Measurements from ENCODE around the gene AP2B1. TPM values are rescaled to one million over a fixed set of nuclear protein-coding genes. Genes with fewer than 3 reads are reported as not detected.

AP2B1 gene
- total RNA-seq, 6 experiments from 2014 or later, result 33.8 to 62.7 (median 40.8) TPM

DNA sequence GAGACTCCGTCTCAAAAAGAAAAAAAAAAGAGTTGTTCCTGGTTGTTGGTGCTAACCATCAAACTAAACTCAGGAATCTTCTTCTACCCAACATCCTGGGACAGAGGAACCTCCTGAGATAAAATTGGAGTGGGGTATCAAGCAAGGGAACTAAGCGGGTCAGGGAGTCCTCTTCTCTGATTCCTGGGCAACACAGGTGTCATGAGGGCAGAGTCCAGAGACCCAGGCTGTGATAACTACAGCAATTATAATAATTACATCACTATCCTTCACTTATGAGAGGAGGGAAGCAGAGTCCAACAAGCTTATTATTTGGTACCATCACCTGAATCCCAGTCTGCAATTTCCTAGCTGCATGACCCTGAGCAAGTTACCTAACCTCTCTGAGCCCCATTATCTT, 181.7 kb downstream of the AP2B1 start:
- H3K27ac ChIP-seq, result no peak overlapping the region
- H3K9me3 ChIP-seq, result no peaks in the 10 kb centered on the region
- no peaks in the 10 kb centered on the region for H3K36me3 ChIP-seq
- intact Hi-C loops (cut with DNase I), result loop anchor here (5.0 kb wide), 1 partner anchor 39 kb away; the partner anchor contains the start of gene TAF15 (in 2 of the 2)
- no peak overlapping the region for H3K4me3 ChIP-seq
- no peaks in the 10 kb centered on the region for H3K27me3 ChIP-seq
- ATAC-seq (no peak), DNase-seq (no peak)
- TF ChIP-seq POLR2A (IDR thresholded peaks at IDR 0.05), result no peak
- TF ChIP-seq, protein P1, sequence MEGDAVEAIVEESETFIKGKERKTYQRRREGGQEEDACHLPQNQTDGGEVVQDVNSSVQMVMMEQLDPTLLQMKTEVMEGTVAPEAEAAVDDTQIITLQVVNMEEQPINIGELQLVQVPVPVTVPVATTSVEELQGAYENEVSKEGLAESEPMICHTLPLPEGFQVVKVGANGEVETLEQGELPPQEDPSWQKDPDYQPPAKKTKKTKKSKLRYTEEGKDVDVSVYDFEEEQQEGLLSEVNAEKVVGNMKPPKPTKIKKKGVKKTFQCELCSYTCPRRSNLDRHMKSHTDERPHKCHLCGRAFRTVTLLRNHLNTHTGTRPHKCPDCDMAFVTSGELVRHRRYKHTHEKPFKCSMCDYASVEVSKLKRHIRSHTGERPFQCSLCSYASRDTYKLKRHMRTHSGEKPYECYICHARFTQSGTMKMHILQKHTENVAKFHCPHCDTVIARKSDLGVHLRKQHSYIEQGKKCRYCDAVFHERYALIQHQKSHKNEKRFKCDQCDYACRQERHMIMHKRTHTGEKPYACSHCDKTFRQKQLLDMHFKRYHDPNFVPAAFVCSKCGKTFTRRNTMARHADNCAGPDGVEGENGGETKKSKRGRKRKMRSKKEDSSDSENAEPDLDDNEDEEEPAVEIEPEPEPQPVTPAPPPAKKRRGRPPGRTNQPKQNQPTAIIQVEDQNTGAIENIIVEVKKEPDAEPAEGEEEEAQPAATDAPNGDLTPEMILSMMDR (IDR thresholded peaks at IDR 0.05), result no peak
- 100% methylated on average over 1 of the region's 2 CpGs for WGBS (ENCODE audit: insufficient coverage, low coverage, low lambda C conversion rate, missing lambda C conversion rate)
- H3K4me1 ChIP-seq, result peaks cover 0 to 6% (median 0%) of the 10 kb centered on the region in 4 donors

DNA sequence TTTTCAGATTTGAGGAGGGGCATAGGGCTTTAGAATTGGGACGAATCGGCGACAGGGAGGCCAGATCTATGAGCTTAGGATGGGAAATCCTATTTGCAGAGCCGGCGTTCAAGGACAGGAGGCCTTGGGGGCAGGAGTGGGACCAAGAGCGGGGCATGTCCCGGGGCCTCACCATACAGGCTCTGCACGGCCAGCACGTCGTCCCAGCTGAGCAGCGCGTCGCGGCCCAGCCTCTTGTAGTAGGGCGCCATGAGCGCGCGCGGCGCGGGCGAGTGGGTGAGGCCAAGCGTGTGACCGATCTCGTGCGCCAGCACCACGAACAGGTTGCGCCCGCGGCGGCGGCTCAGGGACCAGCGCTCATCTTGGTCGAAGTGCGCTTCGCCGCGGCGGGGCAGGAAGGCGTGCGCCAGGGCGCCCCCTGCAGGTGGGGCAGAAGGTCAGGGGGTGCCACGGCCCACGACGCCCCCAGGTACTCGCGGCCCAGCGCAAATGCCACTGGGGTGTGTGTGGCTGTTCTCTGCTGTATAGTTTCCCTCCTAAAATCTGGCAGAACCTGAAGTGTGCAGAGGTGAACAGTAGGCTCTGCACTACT, 182.9 kb downstream of the AP2B1 start:
- Histone ChIP-seq H3K27me3 (no peaks in the 10 kb centered on the region), H3K36me3 (no peaks in the 10 kb centered on the region), H3K4me1 (no peaks in the 10 kb centered on the region), H3K9me3 (no peaks in the 10 kb centered on the region), H3K27ac (no peak overlapping the region), H3K4me3 (no peak overlapping the region)
- WGBS (ENCODE audit: insufficient coverage, low coverage, low lambda C conversion rate, missing lambda C conversion rate), result 86% methylated on average over 8 of the region's 48 CpGs
- intact Hi-C loops (cut with DNase I), result loop anchor here (5.0 kb wide), 1 partner anchor 37 kb away; the partner anchor contains the start of gene TAF15 (in 2 of the 2)
- ATAC-seq (no peak), DNase-seq (peak in 1 of 3 donors; percentile 40)
- no peak for TF ChIP-seq POLR2A (IDR thresholded peaks at IDR 0.05)
- TF ChIP-seq, protein P1 (IDR thresholded peaks at IDR 0.05), result peak in 1 of 4 donors; percentile 10

DNA sequence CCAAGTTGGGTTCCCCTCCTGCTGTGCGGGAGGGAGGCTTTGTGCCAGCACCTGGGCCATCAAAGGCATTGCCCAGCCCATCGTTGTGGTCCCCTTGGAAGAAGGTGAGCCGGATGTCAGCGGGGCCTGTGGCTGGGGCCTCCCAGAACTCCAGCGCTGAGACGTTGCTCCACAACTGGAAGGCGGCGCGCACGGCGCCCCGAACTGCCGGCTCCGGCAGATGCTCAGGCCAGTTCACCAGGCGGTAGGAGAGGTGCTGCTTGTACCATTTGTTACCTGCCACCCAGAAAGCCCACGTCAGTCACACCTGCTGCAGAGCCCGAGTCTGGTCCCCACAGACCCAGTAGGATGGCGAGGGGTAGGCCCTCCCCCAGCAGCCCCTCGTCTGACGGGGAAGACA, 186.0 kb downstream of the AP2B1 start:
- H3K4me3 ChIP-seq, result no peak overlapping the region
- no peaks in the 10 kb centered on the region for H3K36me3 ChIP-seq
- H3K27ac ChIP-seq, result no peak overlapping the region
- no peak for TF ChIP-seq POLR2A (IDR thresholded peaks at IDR 0.05)
- TF ChIP-seq, protein P1 (IDR thresholded peaks at IDR 0.05), result no peak
- WGBS (ENCODE audit: insufficient coverage, low coverage, low lambda C conversion rate, missing lambda C conversion rate), result no CpG with 5 or more reads among the region's 20 CpGs
- no peaks in the 10 kb centered on the region for H3K27me3 ChIP-seq
- DNase-seq (no peak), ATAC-seq (no peak)
- H3K9me3 ChIP-seq, result no peaks in the 10 kb centered on the region
- H3K4me1 ChIP-seq, result peaks cover 0 to 9% (median 2%) of the 10 kb centered on the region in 4 donors
- intact Hi-C loops (cut with DNase I), result no loop called here

DNA sequence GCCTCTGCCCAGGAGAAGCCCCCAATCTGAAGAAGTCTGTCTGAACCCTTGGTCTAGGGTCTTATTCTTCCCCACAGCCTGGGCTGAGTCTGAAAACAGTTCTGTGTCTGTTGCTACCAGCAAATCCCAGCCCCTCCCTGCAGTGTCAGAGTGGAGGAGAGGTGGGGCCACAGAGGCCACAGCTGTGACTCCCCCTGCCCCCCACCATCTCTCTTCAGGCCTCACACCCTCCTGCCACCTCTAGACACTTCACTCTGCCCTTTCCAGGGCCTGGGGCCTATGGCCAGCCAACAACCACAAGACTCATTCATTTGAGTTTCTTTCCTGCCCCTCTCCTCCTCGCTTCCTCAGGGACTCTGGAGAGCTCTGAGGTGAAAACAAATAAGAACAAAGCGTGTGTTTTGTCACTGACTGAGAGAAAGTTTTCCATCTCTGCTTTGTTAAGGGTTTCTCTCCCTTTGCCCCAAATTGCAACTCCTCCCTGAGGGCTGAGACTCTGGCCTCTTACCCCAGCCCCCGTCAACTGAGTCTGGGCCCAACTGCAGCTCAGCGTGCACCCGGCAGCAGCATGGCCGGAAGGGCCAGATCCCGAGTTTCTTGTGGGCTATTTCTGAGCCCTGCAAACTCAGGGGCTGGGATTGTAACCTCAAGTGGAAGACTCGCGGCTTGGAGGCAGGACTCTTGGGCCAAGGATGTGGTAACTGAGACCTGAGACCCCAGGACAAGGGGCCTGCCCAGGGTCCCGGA, 186.7 kb downstream of the AP2B1 start:
- ATAC-seq (no peak), DNase-seq (no peak)
- TF ChIP-seq, protein P1 (IDR thresholded peaks at IDR 0.05), result no peak
- TF ChIP-seq POLR2A (IDR thresholded peaks at IDR 0.05), result no peak
- Histone ChIP-seq H3K9me3 (no peaks in the 10 kb centered on the region), H3K4me3 (no peak overlapping the region), H3K27me3 (no peaks in the 10 kb centered on the region), H3K27ac (no peak overlapping the region), H3K4me1 (peaks cover 0 to 11% (median 5%) of the 10 kb centered on the region in 4 donors), H3K36me3 (no peaks in the 10 kb centered on the region)
- WGBS (ENCODE audit: insufficient coverage, low coverage, low lambda C conversion rate, missing lambda C conversion rate), result 55% methylated on average over 3 of the region's 10 CpGs
- intact Hi-C loops (cut with DNase I), result no loop called here

All from right lobe of liver (tissue), 6 donors.